K562 treated with DMSO at 1 percent for 4 hours (cell line): Measurements from ENCODE around the gene FBXO34. TPM values are rescaled to one million over a fixed set of nuclear protein-coding genes. Genes with fewer than 3 reads are reported as not detected.

Source experiments
- total RNA-seq: library from RNA; unstranded; fragments of 300-600 nt; gene quantifications from 2 replicates; pipeline ENCODE4 v1.2.3, GENCODE V29; 2022; ENCODE audit not compliant: insufficient read depth

FBXO34 gene, protein sequence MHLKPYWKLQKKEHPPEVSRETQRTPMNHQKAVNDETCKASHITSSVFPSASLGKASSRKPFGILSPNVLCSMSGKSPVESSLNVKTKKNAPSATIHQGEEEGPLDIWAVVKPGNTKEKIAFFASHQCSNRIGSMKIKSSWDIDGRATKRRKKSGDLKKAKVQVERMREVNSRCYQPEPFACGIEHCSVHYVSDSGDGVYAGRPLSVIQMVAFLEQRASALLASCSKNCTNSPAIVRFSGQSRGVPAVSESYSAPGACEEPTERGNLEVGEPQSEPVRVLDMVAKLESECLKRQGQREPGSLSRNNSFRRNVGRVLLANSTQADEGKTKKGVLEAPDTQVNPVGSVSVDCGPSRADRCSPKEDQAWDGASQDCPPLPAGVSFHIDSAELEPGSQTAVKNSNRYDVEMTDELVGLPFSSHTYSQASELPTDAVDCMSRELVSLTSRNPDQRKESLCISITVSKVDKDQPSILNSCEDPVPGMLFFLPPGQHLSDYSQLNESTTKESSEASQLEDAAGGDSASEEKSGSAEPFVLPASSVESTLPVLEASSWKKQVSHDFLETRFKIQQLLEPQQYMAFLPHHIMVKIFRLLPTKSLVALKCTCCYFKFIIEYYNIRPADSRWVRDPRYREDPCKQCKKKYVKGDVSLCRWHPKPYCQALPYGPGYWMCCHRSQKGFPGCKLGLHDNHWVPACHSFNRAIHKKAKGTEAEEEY
- 13.3 and 16.1 TPM in 2 replicates for total RNA-seq

DNA sequence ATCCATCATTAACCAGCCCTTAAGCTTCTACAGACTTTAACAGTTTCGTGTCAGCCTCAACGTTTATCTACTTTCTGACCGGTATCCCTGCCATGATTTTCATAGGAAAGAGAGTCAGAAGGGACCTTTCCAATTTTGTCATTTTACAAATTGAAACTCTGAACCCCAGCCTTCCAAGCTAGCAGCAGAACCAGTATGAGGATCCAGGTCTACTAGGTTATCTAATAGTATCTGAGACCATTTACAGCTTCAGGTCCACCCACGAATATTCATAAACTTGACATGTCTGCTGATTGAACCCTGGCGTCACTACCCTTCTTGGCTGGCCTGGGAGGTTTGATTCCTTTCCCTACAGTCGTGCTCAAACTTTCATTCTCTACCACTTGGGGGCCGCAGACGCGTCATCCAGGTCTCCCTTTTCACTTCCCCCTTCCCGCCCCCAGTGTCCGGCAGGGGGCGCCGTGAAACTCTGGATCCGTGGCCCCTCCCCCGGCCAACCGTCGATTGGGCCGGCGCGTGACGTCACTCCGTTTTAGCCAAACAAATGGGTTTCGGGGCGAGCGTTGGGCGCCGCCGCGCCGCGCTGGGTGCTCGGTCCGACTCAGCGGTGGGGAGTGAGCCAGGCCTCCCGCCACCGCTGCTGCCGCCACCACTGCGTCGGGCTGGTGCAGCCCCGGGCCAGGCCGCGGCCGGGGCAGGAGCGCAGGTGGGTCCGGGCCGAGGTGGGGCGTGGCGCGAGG, at the start of gene FBXO34:
FBXO34 (plus strand) TSS at position 590 of the 740 bp plus-strand sequence. CDS start 78,970 bp downstream, outside the sequence.

Other genes with a start within 250 kb of the FBXO34 start
- gene WDHD1, start 244.3 kb upstream of the FBXO34 start, total RNA-seq, result 7.2 and 12.5 TPM in 2 replicates
- 5.3 and 6.7 TPM in 2 replicates for gene SOCS4, start 244.2 kb upstream of the FBXO34 start, total RNA-seq
- gene MAPK1IP1L, start 219.8 kb upstream of the FBXO34 start, total RNA-seq, result 28.1 and 30.6 TPM in 2 replicates
- gene LGALS3, start 142.2 kb upstream of the FBXO34 start, total RNA-seq, result 18.2 and 22.6 TPM in 2 replicates
- 21.8 and 25.1 TPM in 2 replicates for gene DLGAP5, start 79.8 kb upstream of the FBXO34 start, total RNA-seq
- 2.1 and 3.1 TPM in 2 replicates for gene ATG14, start 140.4 kb downstream of the FBXO34 start, total RNA-seq
- gene TBPL2, start 169.2 kb downstream of the FBXO34 start, total RNA-seq, result not detected in 2 replicates